Body of pancreas (tissue), 4 donors: Measurements from ENCODE around the gene RECQL5.

Experiments
- CTCF ChIP-seq, 7 experiments: fragments of 450-650 bp in 4 of 7; fragments of 200-600 bp in 3 of 7; sonication (generic) in 3 of 7; IDR thresholded peaks; one replicate each; pipeline ENCODE4 v1.5.1; 2016 to 2019; ENCODE audit warnings: antibody characterized with exemption in 7 of 7
- POLR2A ChIP-seq, 3 donors: fragments of 450-650 bp; IDR thresholded peaks; one replicate each; pipeline ENCODE4 v1.6.1; 2016; ENCODE audit warnings: antibody characterized with exemption in 3 of 3, mild to moderate bottlenecking in 2 of 3

- TF ChIP-seq CTCF (IDR thresholded peaks at IDR 0.05) (no peak), POLR2A (IDR thresholded peaks at IDR 0.05) (no peak)
These were observed 13.5 kb upstream of the RECQL5 start for GRCh38 chr17:75680431-75680830.
